GM04503 (cell line): ENCODE data around the gene RFX2.

Experiments used
- DNase-seq: peaks from one replicate; pipeline ENCODE4 v3.0.0-alpha.2; 2012; ENCODE audit warnings: low read depth

RFX2 gene

DNA sequence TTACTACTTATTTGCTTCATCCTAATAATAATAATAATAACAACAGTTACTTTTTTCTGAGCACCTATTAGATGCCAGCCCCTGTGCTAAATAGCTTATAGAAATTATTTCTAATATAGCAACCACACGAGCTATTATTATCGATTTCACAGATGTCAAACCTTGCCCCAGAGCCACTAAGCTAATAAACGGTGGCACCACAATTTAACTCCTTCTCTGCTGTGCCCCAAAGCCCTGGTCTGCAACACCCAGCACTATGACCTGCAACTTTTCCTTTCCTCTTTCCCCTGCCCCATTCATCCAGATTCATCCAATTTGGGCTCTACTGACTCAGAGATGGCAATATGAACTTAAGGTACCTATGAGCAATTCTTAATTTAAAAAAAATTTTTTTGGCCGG lies 6.4 kb downstream of the RFX2 start:
- no peak for DNase-seq

DNA sequence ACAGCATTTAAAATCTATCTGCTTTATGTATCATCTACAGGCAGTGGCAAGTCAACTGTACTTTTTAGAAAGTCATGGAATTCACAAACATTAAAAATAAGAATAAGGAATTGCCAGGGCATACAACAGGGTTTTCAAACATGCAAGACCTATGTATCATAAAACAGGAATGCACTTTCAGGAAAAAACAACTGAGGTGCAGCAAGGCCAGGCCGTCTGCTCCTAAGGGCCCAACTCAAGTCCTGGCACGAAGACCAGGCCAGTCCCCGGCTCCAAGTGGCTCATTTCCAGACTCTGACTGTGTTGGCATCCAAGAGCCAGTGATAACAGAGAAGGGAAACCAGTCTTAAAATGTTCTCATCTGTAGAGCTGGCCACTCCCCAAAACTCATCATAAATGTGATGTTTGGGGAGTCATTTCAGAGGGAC lies 7.1 kb downstream of the RFX2 start:
- DNase-seq = peak; percentile 97

DNA sequence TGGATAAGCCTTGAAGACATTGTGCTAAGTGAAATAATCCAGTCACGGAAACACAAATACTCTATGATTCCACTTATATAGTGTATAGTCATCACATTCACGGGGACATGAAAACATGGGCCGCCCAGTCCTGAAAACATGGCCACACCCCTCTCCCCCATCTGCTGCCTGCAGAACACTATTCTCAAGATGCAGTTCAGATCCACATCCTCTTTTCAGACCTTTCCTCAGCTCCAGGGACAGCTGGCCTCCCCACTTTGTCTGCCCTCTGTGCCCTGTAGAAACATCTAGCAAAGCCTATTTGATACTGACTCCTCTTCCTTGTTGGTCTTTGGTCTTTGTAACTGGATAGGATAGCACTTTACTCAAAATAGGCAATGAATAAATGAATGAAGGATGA lies 8.3 kb downstream of the RFX2 start:
- DNase-seq = no peak

DNA sequence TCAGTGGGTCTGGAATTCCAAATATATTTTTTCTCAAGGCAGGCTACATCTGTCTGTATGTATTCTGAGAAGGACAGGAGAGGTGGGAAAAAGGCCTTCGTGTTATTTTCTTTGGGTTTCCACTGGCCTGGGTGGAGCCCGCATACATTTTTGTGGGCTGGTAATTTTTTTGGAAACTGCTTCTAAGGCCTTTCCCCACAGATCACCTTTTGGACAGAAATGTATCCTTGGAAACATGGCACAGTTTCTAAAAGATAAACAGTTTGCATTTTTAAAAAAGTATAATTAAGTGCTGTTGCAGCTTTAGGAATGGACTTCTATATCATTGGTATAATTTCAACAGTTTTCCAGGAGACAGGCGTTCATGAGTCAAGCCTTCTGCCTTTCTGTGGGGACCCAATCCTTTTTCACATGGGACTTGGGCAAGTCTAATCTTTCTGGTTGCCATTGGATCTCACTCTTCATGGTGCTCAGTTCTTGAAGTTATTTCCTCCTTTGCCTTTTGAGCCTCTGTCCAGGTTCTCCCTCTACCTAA lies 8.9 kb downstream of the RFX2 start:
- DNase-seq = no peak

DNA sequence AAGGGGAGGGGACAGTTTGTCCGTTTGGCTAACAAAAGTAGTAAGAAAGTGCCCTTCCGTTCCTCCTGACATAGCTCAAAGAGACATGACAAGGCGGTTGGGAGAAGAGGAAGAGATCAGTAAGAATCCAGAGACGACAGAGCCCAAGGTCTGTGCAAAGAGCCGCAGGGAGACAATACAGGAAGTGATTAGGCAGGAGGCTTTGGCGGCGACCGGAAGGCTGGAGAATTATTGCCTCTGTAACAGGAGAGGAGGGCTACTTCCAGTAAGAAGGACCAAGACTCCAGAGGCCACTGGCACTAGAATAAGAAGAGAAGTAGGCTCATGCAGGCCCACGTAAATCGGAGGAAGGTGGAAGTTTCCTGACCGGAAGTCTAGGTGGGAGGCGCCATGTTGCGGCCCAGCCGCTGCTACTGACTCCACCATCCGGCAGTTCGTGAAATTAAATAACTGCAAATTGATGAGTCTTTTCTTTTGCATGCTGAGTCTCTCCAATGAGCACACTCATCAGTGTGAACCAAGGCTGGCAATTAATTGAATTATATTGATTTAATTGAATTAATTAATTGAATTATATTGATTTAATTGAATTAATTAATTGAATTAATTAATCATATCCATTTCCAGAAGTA lies 9.9 kb downstream of the RFX2 start:
- DNase-seq = no peak

DNA sequence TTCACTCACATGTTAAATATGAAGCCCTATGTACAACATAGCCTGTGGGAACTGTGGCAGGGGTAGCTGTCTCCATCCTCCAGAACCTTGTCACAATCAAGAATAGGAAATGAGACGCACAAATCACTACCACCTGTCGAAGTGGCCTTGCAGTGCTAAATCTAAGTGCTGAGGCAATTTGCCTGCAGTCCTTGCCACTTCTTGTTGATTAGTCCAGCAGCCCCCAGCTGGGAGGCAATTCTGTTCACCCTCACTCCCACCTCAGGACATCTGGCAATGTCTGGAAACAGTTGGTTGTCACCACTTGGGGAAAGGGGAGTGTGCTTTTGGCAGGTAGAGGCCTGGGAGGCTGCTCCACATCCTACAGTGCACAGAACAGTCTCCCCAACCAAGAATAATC lies 10.7 kb downstream of the RFX2 start:
- no peak for DNase-seq

DNA sequence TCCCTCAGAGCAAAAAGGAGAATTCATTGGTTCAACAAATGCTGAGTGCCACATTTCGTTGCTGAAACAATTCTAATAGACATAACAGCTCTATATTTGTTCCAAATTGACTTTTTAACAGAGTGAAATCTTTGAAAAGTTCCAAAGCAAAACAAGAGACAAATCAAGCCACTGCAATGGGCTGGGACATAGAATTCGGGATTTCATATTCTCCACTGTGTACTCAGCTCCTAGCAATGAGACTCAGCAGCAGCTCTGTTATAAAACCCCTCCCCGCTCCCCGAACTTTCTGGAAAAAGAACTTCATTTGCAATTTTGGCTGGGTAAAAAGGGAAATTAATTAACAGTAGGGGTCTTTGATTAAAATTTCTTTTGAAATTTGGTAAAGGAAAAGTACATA lies 11.3 kb downstream of the RFX2 start:
- no peak for DNase-seq

DNA sequence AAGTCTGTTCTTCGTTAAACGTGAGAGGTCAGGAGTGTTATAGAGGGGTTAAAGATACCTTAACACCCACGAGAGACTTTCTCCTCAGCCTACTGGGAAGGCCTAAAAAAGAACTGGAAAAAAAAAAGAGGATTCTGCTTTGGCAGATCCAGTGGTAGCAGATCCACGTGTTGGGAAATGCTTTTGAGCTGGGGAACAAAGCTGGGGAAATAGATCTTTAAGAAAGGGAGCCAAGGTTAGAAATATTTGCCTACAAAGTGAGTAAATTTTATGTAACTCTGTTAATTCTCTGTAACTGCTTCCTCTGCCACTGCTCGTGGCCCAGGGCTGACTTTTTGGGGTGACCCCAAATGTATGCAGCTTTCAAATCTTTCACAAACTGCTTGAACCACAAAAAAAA lies 11.7 kb downstream of the RFX2 start:
- DNase-seq = no peak

DNA sequence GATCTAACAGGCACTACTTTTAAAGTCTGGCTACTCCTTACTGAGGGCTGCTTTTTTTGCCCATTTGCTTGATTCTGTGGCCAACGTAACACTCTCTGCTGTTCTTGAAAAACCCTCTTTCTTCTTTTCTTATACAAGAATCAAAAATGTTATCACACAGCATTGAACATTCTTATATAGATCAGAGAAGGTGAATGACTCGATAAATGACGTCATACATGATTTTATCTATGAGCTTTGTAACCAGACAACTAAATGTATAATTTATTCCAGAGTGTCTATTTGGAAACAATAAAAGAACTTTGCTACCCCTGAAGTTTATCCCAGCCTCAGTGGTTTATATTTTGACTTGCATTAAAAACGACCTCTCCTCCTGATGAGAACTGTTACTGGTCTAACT lies 12.4 kb downstream of the RFX2 start:
- no peak for DNase-seq

DNA sequence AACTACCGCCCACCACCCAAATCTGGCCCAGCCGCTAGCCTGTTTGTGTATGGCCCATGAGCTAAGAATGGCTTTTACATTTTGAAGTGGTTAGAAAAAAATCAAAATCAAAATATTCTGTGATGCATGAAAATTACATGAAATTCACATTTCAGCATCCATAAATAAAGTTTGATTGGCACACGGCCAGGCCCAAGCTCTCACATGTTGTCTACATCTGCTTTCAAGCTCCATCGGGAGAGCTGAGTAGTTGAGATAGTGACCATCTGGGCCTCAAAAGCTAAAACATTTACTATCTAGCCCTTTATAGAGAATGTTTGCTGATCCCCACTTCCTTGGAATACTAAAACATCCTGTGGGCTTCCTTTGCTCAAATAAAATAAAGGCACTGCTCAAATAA lies 14.5 kb downstream of the RFX2 start:
- no peak for DNase-seq

DNA sequence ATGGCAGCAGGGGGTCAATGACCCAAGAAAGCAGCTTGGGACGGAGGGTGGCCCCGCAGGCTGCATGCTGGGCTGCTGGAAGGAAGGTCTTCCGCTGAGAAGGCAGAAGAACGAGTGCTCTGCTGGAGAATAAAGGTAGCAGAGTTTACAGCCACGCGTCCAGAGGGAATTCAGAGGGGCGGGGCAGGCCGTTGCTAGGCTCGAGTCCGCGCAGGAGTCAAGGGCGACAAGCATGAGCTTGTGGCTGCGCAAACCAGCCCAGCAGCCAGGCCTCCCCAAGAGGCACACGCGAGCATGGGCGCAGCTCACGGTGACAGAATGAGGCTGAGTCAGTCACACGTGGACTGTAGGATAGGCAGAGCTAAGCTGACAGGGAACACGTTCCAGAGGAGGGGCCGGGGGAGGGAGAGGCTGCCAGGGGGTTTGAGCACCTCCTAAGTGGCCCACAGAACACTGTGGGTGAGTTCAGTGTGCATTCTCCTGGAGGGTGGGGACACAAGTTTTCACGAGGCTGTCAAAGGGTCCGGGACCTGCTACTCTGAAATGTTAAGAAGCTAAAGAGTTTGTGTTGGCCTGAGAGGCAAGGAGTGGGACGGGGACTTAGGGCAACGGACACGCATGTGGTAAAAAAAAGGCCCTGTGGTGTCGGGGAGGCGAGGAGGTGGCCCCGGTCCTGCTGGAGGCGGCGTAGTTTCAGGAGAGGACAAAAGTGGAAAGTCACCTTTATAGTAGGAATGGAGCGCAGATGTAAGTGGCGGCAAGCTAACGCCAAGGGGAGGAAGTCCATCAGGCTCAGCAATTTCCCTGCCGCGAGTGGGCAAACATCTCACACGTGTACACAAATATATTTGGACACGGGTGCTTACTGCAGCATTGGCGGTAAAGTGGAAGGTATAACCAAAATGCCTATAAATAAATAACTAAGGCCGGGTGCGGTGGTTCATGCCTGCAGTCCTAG lies 17.7 kb downstream of the RFX2 start:
- peak; percentile 82 for DNase-seq

DNA sequence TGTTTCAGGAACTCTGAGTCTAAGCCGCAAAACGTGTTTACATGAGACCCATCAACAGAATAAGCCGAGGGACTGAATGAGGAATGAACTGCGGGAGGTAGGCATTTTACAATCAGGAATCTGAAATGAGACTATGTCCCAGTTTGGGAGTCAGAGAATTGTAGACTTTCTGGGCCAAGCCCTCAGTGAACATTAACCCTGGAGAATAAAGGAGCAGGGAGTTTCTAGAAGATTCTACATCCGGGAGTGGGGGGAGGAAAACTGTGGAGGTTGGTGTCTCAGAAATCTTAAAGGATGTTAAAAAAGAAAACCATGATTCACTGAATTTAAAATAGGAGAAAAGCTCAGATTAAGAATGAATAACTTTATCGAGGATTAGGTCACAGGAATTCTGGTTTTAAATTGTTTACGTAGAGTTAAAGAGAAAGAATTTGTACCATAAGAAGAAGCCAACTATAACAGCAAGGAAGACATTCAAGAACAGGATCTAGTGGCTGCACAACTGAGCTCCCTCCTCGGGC lies 18.5 kb downstream of the RFX2 start:
- DNase-seq = no peak

DNA sequence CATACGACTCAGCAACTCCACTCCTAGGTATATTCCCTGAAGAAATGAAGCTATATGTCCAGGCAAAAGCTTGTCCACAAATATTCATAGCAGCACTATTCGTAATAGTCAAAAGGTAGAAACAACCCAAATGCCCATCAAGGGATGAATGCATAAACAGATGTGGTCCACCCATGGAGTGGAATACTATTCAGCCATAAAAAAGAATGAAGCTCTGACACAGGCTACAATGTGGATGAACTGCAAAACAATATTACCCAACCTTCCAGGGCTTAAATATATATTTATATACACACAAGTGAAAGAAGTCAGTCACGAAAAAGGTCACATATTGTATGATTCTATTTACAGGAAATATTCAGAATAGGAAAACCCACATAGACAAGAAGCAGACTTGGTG lies 19.7 kb downstream of the RFX2 start:
- DNase-seq = no peak

DNA sequence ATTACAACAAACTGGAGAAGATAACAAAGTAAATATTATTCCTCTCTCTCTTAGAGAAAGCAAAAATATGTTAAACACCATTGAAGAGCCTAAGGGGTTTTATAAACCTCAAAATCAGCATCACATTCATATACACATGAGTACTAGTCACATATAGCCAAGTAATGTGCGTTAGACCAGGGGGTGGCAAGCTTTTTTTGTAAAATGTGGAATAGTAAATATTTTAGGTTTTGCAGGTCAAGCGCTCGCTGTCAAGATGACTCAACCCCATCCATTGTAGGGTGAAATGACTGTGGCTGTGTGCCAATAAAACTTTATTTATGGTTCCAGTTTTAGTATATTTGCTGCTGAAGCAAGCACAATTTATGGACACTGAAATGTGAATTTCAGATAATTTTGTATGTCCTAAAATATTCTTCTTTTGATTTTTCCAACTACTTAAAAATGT lies 21.7 kb downstream of the RFX2 start:
- no peak for DNase-seq

DNA sequence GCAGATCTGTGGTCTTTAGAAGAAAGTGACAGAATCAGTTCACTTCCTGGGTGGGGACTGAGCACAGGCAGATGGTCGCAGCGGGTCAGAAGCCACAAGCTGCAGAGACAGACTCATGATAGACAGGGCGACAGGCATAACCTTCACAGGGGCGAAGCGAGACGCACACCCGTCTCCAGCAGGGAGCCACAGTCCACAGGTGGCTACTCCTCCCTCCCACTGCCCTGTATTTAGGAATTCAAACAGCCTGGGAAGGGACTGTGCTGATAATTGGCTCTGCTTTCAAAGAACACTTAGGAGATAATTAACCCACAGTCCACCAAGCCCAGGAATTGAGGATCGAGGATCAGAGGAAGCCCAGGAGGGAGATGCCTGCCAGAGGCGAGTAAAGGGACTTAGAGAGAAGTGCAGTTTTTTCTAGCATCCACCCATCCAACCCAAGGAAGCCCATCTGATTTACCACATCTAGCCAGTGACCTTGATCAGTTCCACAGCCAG lies 23.2 kb downstream of the RFX2 start:
- no peak for DNase-seq

DNA sequence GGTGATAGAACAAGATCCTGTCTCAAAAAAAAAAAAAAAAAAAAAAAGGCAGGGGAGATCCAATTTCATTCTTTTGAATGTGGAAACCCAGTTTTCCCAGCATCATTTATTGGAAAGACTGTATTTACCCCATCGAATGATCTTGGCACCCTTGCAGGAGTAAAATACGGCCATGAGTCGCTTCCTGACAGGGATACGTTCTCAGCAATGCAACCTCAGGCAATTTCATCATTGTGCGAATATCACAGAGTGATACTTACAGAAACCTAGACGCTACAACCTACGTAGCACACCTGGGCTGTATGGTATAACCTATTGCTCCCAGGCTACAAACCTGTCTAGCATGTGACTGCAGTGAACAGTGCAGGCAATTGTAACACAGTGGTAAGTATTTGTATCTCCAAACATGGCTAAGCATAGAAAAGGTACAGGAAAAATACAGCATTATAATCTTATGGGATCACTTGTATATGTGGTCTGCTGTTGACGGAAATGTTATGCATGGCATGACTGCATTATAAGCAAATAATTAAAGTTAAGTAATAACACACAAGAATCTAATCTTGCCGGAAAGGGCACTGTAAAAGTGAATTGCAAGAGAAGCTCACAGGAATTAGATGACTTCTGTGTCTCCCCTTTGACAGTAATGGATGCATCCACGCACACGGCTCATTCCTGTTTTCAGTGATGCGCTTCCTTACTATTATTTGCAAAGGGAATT lies 24.1 kb downstream of the RFX2 start:
- DNase-seq = no peak

DNA sequence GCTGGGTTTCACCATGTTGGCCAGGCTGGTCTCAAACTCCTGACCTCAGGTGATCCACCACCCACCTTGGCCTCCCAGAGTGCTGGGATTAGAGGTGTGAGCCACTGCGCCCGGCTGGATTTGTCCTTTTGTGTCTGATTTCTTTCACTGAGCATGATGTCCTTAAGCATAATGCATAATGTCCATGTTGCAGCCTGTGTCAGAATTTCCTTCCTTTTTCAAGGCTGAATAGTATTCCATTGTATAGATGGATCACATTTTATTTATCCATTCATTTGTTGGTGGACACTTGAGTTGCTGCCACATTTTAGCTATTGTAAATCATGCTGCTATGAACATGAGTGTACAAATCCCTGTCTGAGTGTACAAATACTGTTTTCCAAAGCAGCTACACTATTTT lies 25.5 kb downstream of the RFX2 start:
- DNase-seq = no peak

DNA sequence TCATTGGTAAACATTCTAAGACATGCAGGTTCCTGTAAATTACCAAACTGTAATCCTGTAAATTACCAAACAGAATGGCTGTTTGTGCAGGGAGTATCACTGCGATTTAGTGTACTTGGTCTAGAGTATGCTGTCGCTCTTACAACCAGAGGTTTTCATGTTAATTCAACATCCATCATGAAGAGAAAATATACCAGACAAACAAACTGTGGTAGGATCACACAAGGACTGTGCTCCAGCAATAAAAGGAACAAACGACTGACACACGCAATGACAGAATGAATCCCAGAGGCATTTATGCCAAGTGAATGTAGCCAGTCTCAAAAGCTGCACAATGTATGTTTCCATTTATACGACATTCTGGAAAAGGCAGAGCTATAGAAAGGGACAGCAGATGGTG lies 31.2 kb downstream of the RFX2 start:
- no peak for DNase-seq

DNA sequence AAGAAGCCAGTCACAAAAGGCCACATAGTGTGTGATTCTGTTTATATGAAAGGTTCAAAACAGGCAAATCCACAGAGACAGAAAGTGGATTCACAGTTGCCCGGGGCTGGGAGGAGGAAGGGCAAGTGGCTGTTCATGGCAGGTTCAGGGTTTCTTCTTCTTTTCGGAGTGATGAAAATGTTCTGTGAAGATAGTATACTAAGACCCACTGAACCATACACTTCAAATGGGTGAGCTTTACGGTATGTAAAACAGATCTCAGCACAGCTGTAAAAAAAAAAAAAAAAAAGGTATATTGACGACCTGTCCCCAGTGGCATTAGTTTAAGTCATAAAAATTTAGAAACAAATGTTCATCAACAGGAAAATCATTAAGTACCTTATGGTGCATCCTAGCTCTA lies 32.2 kb downstream of the RFX2 start:
- DNase-seq = no peak

DNA sequence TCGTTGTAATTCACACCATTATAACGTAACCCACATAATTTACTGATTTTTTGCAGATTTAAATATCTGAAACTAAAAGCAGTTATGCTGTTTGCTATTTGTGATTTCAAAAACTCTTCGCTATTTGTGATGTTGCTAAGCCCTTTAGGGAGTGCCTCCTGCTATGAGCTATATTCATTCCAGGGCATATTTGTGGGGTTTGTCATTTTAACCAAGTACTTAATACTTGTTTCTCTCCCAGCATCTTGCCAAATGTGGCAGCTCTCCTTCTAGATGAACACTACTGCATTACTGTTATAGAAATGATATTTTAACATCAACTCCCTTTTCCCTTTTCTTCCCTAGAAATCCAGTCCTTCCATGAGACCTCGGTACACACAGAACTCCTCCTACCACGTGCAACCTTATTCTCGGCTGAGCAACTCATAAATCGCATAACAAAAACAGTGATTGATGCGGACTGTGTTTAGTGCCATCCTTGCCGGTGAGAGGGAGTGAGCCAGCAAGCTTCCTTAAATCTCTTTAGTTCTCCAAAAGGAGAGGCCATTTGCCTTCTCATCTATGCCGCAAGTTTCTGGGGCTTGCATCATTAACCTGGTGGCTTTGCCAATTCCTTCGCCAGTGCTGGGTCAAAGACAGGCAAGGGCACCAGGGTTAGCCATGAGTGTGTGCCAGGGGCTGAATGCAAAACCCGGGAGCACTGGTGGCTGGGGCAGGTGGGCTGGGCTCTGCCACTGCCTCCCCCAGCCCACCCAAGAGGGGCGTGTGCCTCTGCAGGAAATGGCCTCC lies 33.4 kb downstream of the RFX2 start:
- DNase-seq = peak; percentile 98

DNA sequence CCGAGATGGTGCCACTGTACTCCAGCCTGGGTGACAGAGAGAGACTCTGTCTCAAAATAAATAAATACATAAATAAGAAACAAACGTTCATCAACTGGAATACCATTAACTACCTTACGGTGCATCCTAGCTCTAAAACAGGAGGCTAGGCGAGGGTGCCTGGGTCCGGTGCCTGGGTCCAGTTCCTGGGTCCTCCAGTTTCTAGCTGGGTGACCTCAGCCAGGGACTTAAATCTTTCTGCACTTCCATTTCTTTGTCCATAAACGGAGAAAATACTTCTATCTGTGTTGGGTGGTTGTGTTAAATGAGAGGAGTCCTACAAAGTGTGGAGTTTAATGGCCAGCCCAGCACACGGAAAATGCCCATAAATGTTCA lies 34.0 kb downstream of the RFX2 start:
- DNase-seq = no peak
